ENCODE results near the gene RNF13. TPM values are rescaled to one million over a fixed set of nuclear protein-coding genes. Genes with fewer than 3 reads are reported as not detected.
"Not testable (repeated sequence)": the region's sequence is repeated elsewhere in the genome, so short reads cannot be mapped to it uniquely, and the experiment has no call there.

Gene RNF13
- total and polyA plus RNA-seq, 8 donors = 18.1 to 51.9 (median 35.3) TPM

GRCh38 chr3:149833241-149833640 lies 20.2 kb downstream of the RNF13 start:
- intact Hi-C loops (cut with DNase I) = no loop called here

GRCh38 chr3:149838491-149838890 lies 25.5 kb downstream of the RNF13 start:
- intact Hi-C loops (cut with DNase I); H3K4me1 ChIP-seq; FAIRE-seq; H3K9me3 ChIP-seq; H3K27me3 ChIP-seq; H3K4me3 ChIP-seq; DNase-seq; H3K36me3 ChIP-seq; ATAC-seq; H3K27ac ChIP-seq: not testable (repeated sequence)
- 92 to 98% methylated on average over 3 of the region's 3 CpGs for WGBS, 2 donors

More at GRCh38 chr3:149833241-149833640, 20.2 kb downstream of the RNF13 start:
- DNase-seq (no peak), ATAC-seq (no peak), FAIRE-seq (no peak)
- H3K4me1 ChIP-seq = no peaks in the 10 kb centered on the region
- H3K9me3 ChIP-seq = no peaks in the 10 kb centered on the region
- no peaks in the 10 kb centered on the region for H3K27me3 ChIP-seq
- no peak overlapping the region for H3K4me3 ChIP-seq
- 95 to 100% methylated on average over 2 of the region's 2 CpGs for WGBS, 2 donors
- TF ChIP-seq CTCF (IDR thresholded peaks at IDR 0.05) = no peak
- H3K27ac ChIP-seq = no peak overlapping the region
- H3K36me3 ChIP-seq = no peaks in the 10 kb centered on the region

GRCh38 chr3:149839469-149839868 lies 26.5 kb downstream of the RNF13 start:
- DNase-seq; FAIRE-seq; H3K9me3 ChIP-seq; intact Hi-C loops (cut with DNase I); H3K4me3 ChIP-seq; H3K27ac ChIP-seq; H3K36me3 ChIP-seq; H3K4me1 ChIP-seq; H3K27me3 ChIP-seq; ATAC-seq: not testable (repeated sequence)
- 96 to 98% methylated on average over 3 of the region's 3 CpGs for WGBS, 2 donors

- FAIRE-seq (no peak), DNase-seq (no peak), ATAC-seq (no peak)
- Histone ChIP-seq H3K36me3 (no peaks in the 10 kb centered on the region), H3K4me3 (no peak overlapping the region), H3K9me3 (no peaks in the 10 kb centered on the region), H3K4me1 (no peaks in the 10 kb centered on the region), H3K27me3 (no peaks in the 10 kb centered on the region), H3K27ac (no peak overlapping the region)
- TF ChIP-seq CTCF (IDR thresholded peaks at IDR 0.05) = no peak
- intact Hi-C loops (cut with DNase I) = no loop called here
- WGBS, 2 donors = 95 to 98% methylated on average over 3 of the region's 3 CpGs
Measured at GRCh38 chr3:149839896-149840295, 26.9 kb downstream of the RNF13 start.

- Histone ChIP-seq H3K27me3 (no peaks in the 10 kb centered on the region), H3K4me3 (no peak overlapping the region), H3K9me3 (no peaks in the 10 kb centered on the region), H3K36me3 (peaks cover 0 to 10% (median 0%) of the 10 kb centered on the region in 3 donors), H3K27ac (no peak overlapping the region), H3K4me1 (peaks cover 0 to 6% (median 0%) of the 10 kb centered on the region in 3 donors)
- WGBS, 2 donors = 83 to 87% methylated on average over 2 of the region's 2 CpGs
- no peak for FAIRE-seq
- DNase-seq = no peak
- intact Hi-C loops (cut with DNase I) = no loop called here
- no peak for ATAC-seq
- no peak for TF ChIP-seq CTCF (IDR thresholded peaks at IDR 0.05)
Measured at GRCh38 chr3:149843502-149843901, 30.5 kb downstream of the RNF13 start.

- FAIRE-seq = no peak
- H3K9me3 ChIP-seq = no peaks in the 10 kb centered on the region
- intact Hi-C loops (cut with DNase I) = no loop called here
- TF ChIP-seq CTCF (IDR thresholded peaks at IDR 0.05) = no peak
- no peak for ATAC-seq
- H3K4me3 ChIP-seq = no peak overlapping the region
- DNase-seq = no peak
- H3K4me1 ChIP-seq = peaks cover 0 to 6% (median 0%) of the 10 kb centered on the region in 3 donors
- H3K27ac ChIP-seq = no peak overlapping the region
- no peaks in the 10 kb centered on the region for H3K27me3 ChIP-seq
- 81 to 83% methylated on average over 2 of the region's 2 CpGs for WGBS, 2 donors
- H3K36me3 ChIP-seq = peaks cover 0 to 10% (median 0%) of the 10 kb centered on the region in 3 donors
Measured at GRCh38 chr3:149844091-149844490, 31.1 kb downstream of the RNF13 start.

All from pancreas (tissue), 10 donors.